Measurements from ENCODE around the gene ANGEL1. TPM values are rescaled to one million over a fixed set of nuclear protein-coding genes. Genes with fewer than 3 reads are reported as not detected.

The ANGEL1 gene
- total and polyA plus RNA-seq, 9 of the 15 experiments (the other 6 are each of a cell fraction or from before 2014, with no cell fraction given): 2.1 to 22.2 (median 7.3) TPM

DNA sequence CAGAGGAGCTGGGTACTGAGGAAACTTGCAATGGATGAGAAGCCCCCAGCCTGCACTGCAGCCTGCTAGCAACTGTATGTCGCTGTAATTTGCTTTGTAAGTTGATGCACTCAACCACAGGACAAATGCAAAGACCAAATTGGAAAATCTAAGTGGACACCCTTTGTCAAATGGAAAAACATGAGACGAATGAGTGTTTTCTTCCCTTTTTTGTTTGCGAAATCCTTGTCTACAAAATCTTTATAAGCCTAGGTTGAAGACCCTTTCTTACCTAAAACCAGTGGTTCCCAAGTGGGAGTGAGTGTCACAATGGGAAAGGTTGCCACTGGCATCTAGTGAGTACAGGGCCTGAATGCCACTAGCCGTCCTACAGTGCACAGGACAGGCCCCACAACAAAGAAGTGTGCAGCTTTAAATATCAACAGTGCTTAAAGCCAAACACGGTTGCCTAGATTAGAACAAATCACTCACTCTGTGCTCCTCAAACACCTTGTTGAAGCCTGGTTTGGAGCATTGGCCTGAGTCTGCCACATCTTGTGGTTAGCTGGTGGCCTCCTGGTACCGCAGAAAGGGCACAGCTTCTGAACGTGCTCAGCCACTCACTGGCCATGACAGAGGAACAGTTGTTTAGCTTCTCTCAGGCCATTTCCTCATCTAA is 59.0 kb downstream of the ANGEL1 start:
- peaks cover 0 to 30% of the 10 kb centered on the region in 2 experiments; a peak in 3 of 5 replicates for H3K27me3 ChIP-seq (ENCODE audit: control insufficient read depth in 2 of 2, insufficient read depth in 2 of 2, low read length in 2 of 2)
- no peaks in the 10 kb centered on the region for H3K79me2 ChIP-seq (ENCODE audit: control insufficient read depth, insufficient read depth, low read length)
- no peaks in the 10 kb centered on the region for H3K9me1 ChIP-seq (ENCODE audit: control insufficient read depth, insufficient read depth, low read length)
- ChIA-PET POLR2A (interaction anchor here (0.8 kb wide), 1 partner anchor 12 kb away, joined by 4 read pairs; no protein-coding TSS in a partner anchor), CTCF (ENCODE audit: low intra/inter-chr PET ratio) (no interaction called here)
- WGBS (ENCODE audit: insufficient coverage, low coverage, missing lambda C conversion rate): 1% methylated on average over 7 of the region's 7 CpGs
- intact Hi-C loops (cut with micrococcal nuclease): no loop called here
- H3K4me1 ChIP-seq (replicated peaks in 1 of 2; ENCODE audit: control insufficient read depth in 2 of 2, insufficient read depth in 2 of 2, low read length in 2 of 2): no peaks in the 10 kb centered on the region
- H3K36me3 ChIP-seq (ENCODE audit: control insufficient read depth, insufficient read depth, low read length): no peaks in the 10 kb centered on the region
- H2AFZ ChIP-seq (ENCODE audit: low read depth, low read length): no peak overlapping the region
- no peak overlapping the region for H3K27ac ChIP-seq (ENCODE audit: extremely low read depth, low read depth, low read length)
- in situ Hi-C loops (cut with MboI): no loop called here
- ATAC-seq: no peak
- H3K4me3 ChIP-seq: no peak overlapping the region
- no peak for DNase-seq (ENCODE audit: extremely low read depth in 1 of 4, low spot score in 3 of 4)
- H3K9me3 ChIP-seq (replicated peaks; ENCODE audit: control insufficient read depth, insufficient read depth, low read depth, low read length): no peaks in the 10 kb centered on the region
- H4K20me1 ChIP-seq (replicated peaks; ENCODE audit: control insufficient read depth, insufficient read depth, low read length): no peaks in the 10 kb centered on the region
- BruUV-seq (replicated peaks): no TSS peak
- H3K4me2 ChIP-seq (ENCODE audit: insufficient read depth, low read length): no peak overlapping the region
- H3K9ac ChIP-seq (ENCODE audit: insufficient read depth in 1 of 2, low read depth in 2 of 2, low read length in 2 of 2): no peak overlapping the region
- no peak for FAIRE-seq
- TF ChIP-seq SMARCA4 (IDR thresholded peaks at IDR 0.05) (no peak), BCL6 (CRISPR knock-in tag; IDR thresholded peaks at IDR 0.05) (no peak), ZNF695 (CRISPR knock-in tag; IDR thresholded peaks at IDR 0.05) (no peak), ZNF197 (CRISPR knock-in tag; IDR thresholded peaks at IDR 0.05; ENCODE audit: low read depth) (no peak), GABPB1 (CRISPR knock-in tag; IDR thresholded peaks at IDR 0.05) (no peak), ZNF174 (CRISPR knock-in tag; IDR thresholded peaks at IDR 0.05) (no peak), FOXK1 (CRISPR knock-in tag; IDR thresholded peaks at IDR 0.05; ENCODE audit: borderline replicate concordance) (no peak), PHF21A (IDR thresholded peaks at IDR 0.05; ENCODE audit: borderline replicate concordance, low read depth) (no peak), SRSF9 (IDR thresholded peaks at IDR 0.05; ENCODE audit: borderline replicate concordance, low read depth, low read length) (no peak), MTF1 (CRISPR knock-in tag; IDR thresholded peaks at IDR 0.05; ENCODE audit: borderline replicate concordance) (no peak), STAT5B (CRISPR knock-in tag; IDR thresholded peaks at IDR 0.05) (no peak)
- TF ChIP-seq, protein P1, sequence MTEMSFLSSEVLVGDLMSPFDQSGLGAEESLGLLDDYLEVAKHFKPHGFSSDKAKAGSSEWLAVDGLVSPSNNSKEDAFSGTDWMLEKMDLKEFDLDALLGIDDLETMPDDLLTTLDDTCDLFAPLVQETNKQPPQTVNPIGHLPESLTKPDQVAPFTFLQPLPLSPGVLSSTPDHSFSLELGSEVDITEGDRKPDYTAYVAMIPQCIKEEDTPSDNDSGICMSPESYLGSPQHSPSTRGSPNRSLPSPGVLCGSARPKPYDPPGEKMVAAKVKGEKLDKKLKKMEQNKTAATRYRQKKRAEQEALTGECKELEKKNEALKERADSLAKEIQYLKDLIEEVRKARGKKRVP (CRISPR knock-in tag; IDR thresholded peaks at IDR 0.05): no peak

All from K562 (cell line).